H9 (cell line): ENCODE results near the gene THTPA. TPM values are rescaled to one million over a fixed set of nuclear protein-coding genes. Genes with fewer than 3 reads are reported as not detected.

Experiments
- DNase-seq: peaks from one replicate; pipeline ENCODE4 v3.0.0-alpha.2; 2017
- H2AFZ ChIP-seq: one replicate; pipeline ENCODE4 v1.6.1; 2013; ENCODE audit warnings: mild to moderate bottlenecking, low read length, control low read depth, moderate library complexity
- H2AK5ac ChIP-seq: 2 replicates; pipeline ENCODE4 v1.6.1; 2013; ENCODE audit warnings: low read length, control low read depth, mixed read lengths; ENCODE audit not compliant: insufficient read length
- H2BK120ac ChIP-seq: one replicate; pipeline ENCODE4 v1.6.1; 2013; ENCODE audit warnings: low read depth, mild to moderate bottlenecking, low read length, control low read depth, inconsistent platforms; ENCODE audit not compliant: poor library complexity, severe bottlenecking
- H2BK12ac ChIP-seq: 2 replicates; pipeline ENCODE4 v1.6.1; 2013; ENCODE audit warnings: low read length, control low read depth, mixed read lengths, low read depth; ENCODE audit not compliant: insufficient read length
- H2BK15ac ChIP-seq: 2 replicates; pipeline ENCODE4 v1.6.1; 2013; ENCODE audit warnings: low read depth, low read length, control low read depth
- H2BK20ac ChIP-seq: one replicate; pipeline ENCODE4 v1.6.1; 2013; ENCODE audit warnings: low read depth, mild to moderate bottlenecking, low read length, control low read depth, inconsistent platforms; ENCODE audit not compliant: poor library complexity, severe bottlenecking
- H2BK5ac ChIP-seq: 2 replicates; pipeline ENCODE4 v1.6.1; 2013; ENCODE audit warnings: low read length, control low read depth, mixed read lengths; ENCODE audit not compliant: insufficient read length
- H3K14ac ChIP-seq: 2 replicates; pipeline ENCODE4 v1.6.1; 2013; ENCODE audit warnings: low read length, control low read depth; ENCODE audit not compliant: insufficient read depth
- H3K18ac ChIP-seq: 2 replicates; pipeline ENCODE4 v1.6.1; 2013; ENCODE audit warnings: low read depth, mild to moderate bottlenecking, mixed read lengths, low read length, control low read depth; ENCODE audit not compliant: insufficient read length
- H3K23ac ChIP-seq: 2 replicates; pipeline ENCODE4 v1.6.1; 2013; ENCODE audit warnings: low read length, control low read depth, mixed read lengths, low read depth; ENCODE audit not compliant: insufficient read length
- H3K23me2 ChIP-seq: 2 replicates; pipeline ENCODE4 v1.6.1; 2013; ENCODE audit warnings: low read depth, mild to moderate bottlenecking, mixed read lengths, low read length, control low read depth; ENCODE audit not compliant: insufficient read length, poor library complexity, severe bottlenecking
- H3K27ac ChIP-seq: 2 replicates; pipeline ENCODE4 v1.5.1; 2013; ENCODE audit warnings: low read length, control low read depth, mixed read lengths, low read depth; ENCODE audit not compliant: insufficient read length
- H3K27me3 ChIP-seq: 2 replicates; pipeline ENCODE4 v1.6.1; 2013; ENCODE audit warnings: low read length, control low read depth, inconsistent platforms; ENCODE audit not compliant: insufficient read depth
- H3K4ac ChIP-seq: 2 replicates; pipeline ENCODE4 v1.6.1; 2013; ENCODE audit warnings: low read depth, mild to moderate bottlenecking, control low read depth, inconsistent platforms, low read length, moderate library complexity
- H3K4me1 ChIP-seq: 2 replicates; pipeline ENCODE4 v1.6.1; 2013; ENCODE audit warnings: low read length, control low read depth, inconsistent platforms; ENCODE audit not compliant: insufficient read depth
- H3K4me2 ChIP-seq: 2 replicates; pipeline ENCODE4 v1.6.1; 2013; ENCODE audit warnings: low read length, control low read depth, mixed read lengths; ENCODE audit not compliant: insufficient read length, insufficient read depth
- H3K56ac ChIP-seq: 2 replicates; pipeline ENCODE4 v1.6.1; 2013; ENCODE audit warnings: low read depth, mild to moderate bottlenecking, mixed read lengths, low read length, control low read depth; ENCODE audit not compliant: insufficient read length
- H3K79me1 ChIP-seq: 2 replicates; pipeline ENCODE4 v1.6.1; 2013; ENCODE audit warnings: low read depth, mild to moderate bottlenecking, moderate library complexity, low read length, control low read depth, inconsistent platforms; ENCODE audit not compliant: insufficient read depth, poor library complexity, severe bottlenecking
- H3K79me2 ChIP-seq: 2 replicates; pipeline ENCODE4 v1.6.1; 2013; ENCODE audit warnings: low read length, control low read depth, inconsistent platforms; ENCODE audit not compliant: insufficient read depth
- H3K9ac ChIP-seq: 2 replicates; pipeline ENCODE4 v1.6.1; 2013; ENCODE audit warnings: low read length, control low read depth, mixed read lengths; ENCODE audit not compliant: insufficient read length; ENCODE audit errors: extremely low read depth
- H3K9me3 ChIP-seq: one replicate; pipeline ENCODE4 v1.6.1; 2013; ENCODE audit warnings: low read depth, low read length, inconsistent platforms; ENCODE audit not compliant: control insufficient read depth
- H3T11ph ChIP-seq: one replicate; pipeline ENCODE4 v1.6.1; 2013; ENCODE audit warnings: mild to moderate bottlenecking, low read length, control low read depth, inconsistent platforms
- H4K20me1 ChIP-seq: one replicate; pipeline ENCODE4 v1.6.1; 2013; ENCODE audit not compliant: control insufficient read depth, insufficient read length, insufficient read depth
- H4K5ac ChIP-seq: 2 replicates; pipeline ENCODE4 v1.6.1; 2013; ENCODE audit warnings: low read depth, mild to moderate bottlenecking, mixed read lengths, low read length, control low read depth; ENCODE audit not compliant: insufficient read length
- H4K8ac ChIP-seq: replicated peaks from 2 replicates; pipeline ENCODE4 v1.6.1; 2013; ENCODE audit warnings: low read length, control low read depth, mixed read lengths, low read depth; ENCODE audit not compliant: insufficient read length
- H4K91ac ChIP-seq: 2 replicates; pipeline ENCODE4 v1.6.1; 2013; ENCODE audit warnings: low read depth, mild to moderate bottlenecking, moderate library complexity, mixed read lengths, low read length, control low read depth; ENCODE audit not compliant: insufficient read length
- H3K27ac Mint-ChIP-seq, 3 experiments: 2 replicates in 2 of 3; 3 replicates in 1 of 3; pipeline ENCODE4 v1.8.0; 2020 to 2021; ENCODE audit warnings: mixed read lengths in 3 of 3, mild to moderate bottlenecking in 1 of 3, moderate library complexity in 1 of 3
- H3K27me3 Mint-ChIP-seq: 2 replicates; pipeline ENCODE4 v1.8.0; 2021; ENCODE audit warnings: low read depth, mild to moderate bottlenecking, moderate library complexity, mixed read lengths
- H3K36me3 Mint-ChIP-seq, 3 experiments: 2 replicates in 2 of 3; 3 replicates in 1 of 3; pipeline ENCODE4 v1.8.0; 2020 to 2021; ENCODE audit warnings: low read depth in 3 of 3, mixed read lengths in 3 of 3; ENCODE audit not compliant: insufficient read depth in 1 of 3
- H3K4me1 Mint-ChIP-seq, 2 experiments: 2 replicates each; pipeline ENCODE4 v1.8.0; 2020; ENCODE audit warnings: mixed read lengths in 2 of 2
- H3K4me3 Mint-ChIP-seq, 2 experiments: 2 replicates in 1 of 2; 3 replicates in 1 of 2; pipeline ENCODE4 v1.8.0; 2020 to 2021; ENCODE audit warnings: mild to moderate bottlenecking in 2 of 2, mixed read lengths in 2 of 2, moderate library complexity in 1 of 2
- H3K9me3 Mint-ChIP-seq, 2 experiments: 2 replicates in 1 of 2; 3 replicates in 1 of 2; pipeline ENCODE4 v1.8.0; 2020; ENCODE audit warnings: mild to moderate bottlenecking in 2 of 2, mixed read lengths in 2 of 2, moderate library complexity in 1 of 2
- CTCF ChIP-seq: fragments of 200-600 bp; sonication (generic); conservative IDR thresholded peaks from 3 replicates; pipeline ENCODE4 v1.8.0; 2021; ENCODE audit warnings: antibody characterized with exemption, mild to moderate bottlenecking
- WGBS: extraction: QIAGEN DNeasy Blood & Tissue Kit; methylation state at CpG from one replicate; pipeline ENCODE4 v1.1.7; 2013; ENCODE audit warnings: missing lambda C conversion rate, low lambda C conversion rate, mixed read lengths; ENCODE audit not compliant: insufficient read length; ENCODE audit errors: extremely low coverage; 5-methylcytosine and 5-hydroxymethylcytosine counted together
- total RNA-seq: library from RNA; stranded (reverse); gene quantifications from 2 replicates; pipeline ENCODE4 v1.2.1, GENCODE V29; 2021

THTPA gene
- total RNA-seq, 1 experiment from 2014 or later = 15.6 TPM

- H4K8ac ChIP-seq = no peak overlapping the region
Measured at GRCh38 chr14:23604675-23605170, 48.7 kb downstream of the THTPA start.

More at GRCh38 chr14:23604675-23605170, 48.7 kb downstream of the THTPA start:
- Histone ChIP-seq H2BK12ac (no peak overlapping the region), H4K20me1 (no peaks in the 10 kb centered on the region), H3K79me1 (no peaks in the 10 kb centered on the region), H3K9me3 (no peaks in the 10 kb centered on the region), H3K9ac (no peak overlapping the region), H2AK5ac (no peak overlapping the region), H3K4me1 (no peaks in the 10 kb centered on the region), H3K14ac (no peak overlapping the region), H2BK5ac (no peak overlapping the region), H3K4me2 (no peak overlapping the region), H3K18ac (no peak overlapping the region), H3K23ac (no peak overlapping the region), H3K23me2 (no peaks in the 10 kb centered on the region), H2BK20ac (no peak overlapping the region), H3K4ac (no peak overlapping the region), H3K79me2 (no peaks in the 10 kb centered on the region), H4K91ac (no peak overlapping the region), H3T11ph (no peak overlapping the region), H3K56ac (no peak overlapping the region), H4K5ac (no peak overlapping the region), H3K27ac (no peak overlapping the region), H2BK120ac (no peak overlapping the region), H2AFZ (no peak overlapping the region), H3K27me3 (no peaks in the 10 kb centered on the region), H2BK15ac (no peak overlapping the region)
- no CpG with 5 or more reads among the region's 3 CpGs for WGBS
- no peaks in the 10 kb centered on the region for H3K36me3 Mint-ChIP-seq
- peaks cover 7% of the 10 kb centered on the region; the same call in 1 of the 2 replicates for H3K27me3 Mint-ChIP-seq
- no peaks in the 10 kb centered on the region for H3K4me1 Mint-ChIP-seq
- H3K4me3 Mint-ChIP-seq = no peak overlapping the region
- no peak for DNase-seq
- no peak overlapping the region; a peak in 1 of 7 replicates for H3K27ac Mint-ChIP-seq
- no peak for TF ChIP-seq CTCF
- H3K9me3 Mint-ChIP-seq = peaks cover 4 to 34% of the 10 kb centered on the region in 2 experiments; a peak in 4 of 5 replicates
